Esophagus muscularis mucosa (tissue), 2 donors: ENCODE measurements around the gene UBE2O.

Experiments used
- EP300 ChIP-seq: sonication (generic); formaldehyde crosslinking; IDR thresholded peaks from one replicate; pipeline ENCODE4 v1.6.1; 2017; ENCODE audit warnings: antibody characterized with exemption
- POLR2A ChIP-seq: fragments of 450-650 bp; IDR thresholded peaks from one replicate; pipeline ENCODE4 v1.6.1; 2017; ENCODE audit warnings: antibody characterized with exemption, moderate library complexity, mild to moderate bottlenecking, low read depth

GRCh38 chr17:76501827-76502307, 48.9 kb upstream of the UBE2O start:
- no peak for TF ChIP-seq EP300
- no peak for TF ChIP-seq POLR2A
